Erythroblast (primary cell): ENCODE results near the gene CRLF2.

ENCODE experiments used
- GATA1 ChIP-seq: IDR thresholded peaks from 2 replicates; pipeline ENCODE4 v1.6.1; 2011; ENCODE audit warnings: low read depth, mild to moderate bottlenecking, control low read depth, low read length, moderate library complexity
- POLR2A ChIP-seq: IDR thresholded peaks from 2 replicates; pipeline ENCODE4 v1.6.1; 2011; ENCODE audit warnings: mild to moderate bottlenecking, low read length

- no peak for TF ChIP-seq POLR2A
- no peak for TF ChIP-seq GATA1
These were observed 48.8 kb upstream of the CRLF2 start for GRCh38 chrX:1261285-1261684.
